ENCODE results near the gene UBE4A. TPM values are rescaled to one million over a fixed set of nuclear protein-coding genes. Genes with fewer than 3 reads are reported as not detected.

The UBE4A gene
- total RNA-seq, 1 donor from 2014 or later, result 49.2 TPM

GRCh38 chr11:118379497-118379896 lies 20.1 kb downstream of the UBE4A start:
- Mint-ChIP-seq H3K27ac (no peak overlapping the region), H3K9me3 (ENCODE audit: low read depth) (no peaks in the 10 kb centered on the region), H3K4me3 (ENCODE audit: low read depth) (no peak overlapping the region), H3K36me3 (ENCODE audit: insufficient read depth) (peaks cover 26% of the 10 kb centered on the region), H3K27me3 (no peaks in the 10 kb centered on the region), H3K4me1 (ENCODE audit: low read depth) (peaks cover 2% of the 10 kb centered on the region)
- DNase-seq (ENCODE audit: low spot score, unreplicated experiment), result no peak
- no peak for TF ChIP-seq CTCF (IDR thresholded peaks at IDR 0.05; ENCODE audit: unreplicated experiment)

- Mint-ChIP-seq H3K4me1 (ENCODE audit: low read depth) (peaks cover 2% of the 10 kb centered on the region), H3K27ac (no peak overlapping the region), H3K4me3 (ENCODE audit: low read depth) (no peak overlapping the region), H3K9me3 (ENCODE audit: low read depth) (no peaks in the 10 kb centered on the region), H3K36me3 (ENCODE audit: insufficient read depth) (peaks cover 30% of the 10 kb centered on the region), H3K27me3 (no peaks in the 10 kb centered on the region)
- DNase-seq (ENCODE audit: low spot score, unreplicated experiment), result no peak
- no peak for TF ChIP-seq CTCF (IDR thresholded peaks at IDR 0.05; ENCODE audit: unreplicated experiment)
Measured at GRCh38 chr11:118380571-118380970, 21.2 kb downstream of the UBE4A start.

- peaks cover 28% of the 10 kb centered on the region for H3K36me3 Mint-ChIP-seq (ENCODE audit: insufficient read depth)
- no peak overlapping the region for H3K4me3 Mint-ChIP-seq (ENCODE audit: low read depth)
- H3K4me1 Mint-ChIP-seq (ENCODE audit: low read depth), result peaks cover 2% of the 10 kb centered on the region
- no peak for DNase-seq (ENCODE audit: low spot score, unreplicated experiment)
- H3K27ac Mint-ChIP-seq, result no peak overlapping the region
- H3K27me3 Mint-ChIP-seq, result no peaks in the 10 kb centered on the region
- no peaks in the 10 kb centered on the region for H3K9me3 Mint-ChIP-seq (ENCODE audit: low read depth)
- TF ChIP-seq CTCF (IDR thresholded peaks at IDR 0.05; ENCODE audit: unreplicated experiment), result no peak
Measured at GRCh38 chr11:118382954-118383353, 23.6 kb downstream of the UBE4A start.

GRCh38 chr11:118383657-118384056 lies 24.3 kb downstream of the UBE4A start:
- Mint-ChIP-seq H3K27ac (no peak overlapping the region), H3K9me3 (ENCODE audit: low read depth) (no peaks in the 10 kb centered on the region), H3K36me3 (ENCODE audit: insufficient read depth) (peaks cover 28% of the 10 kb centered on the region), H3K27me3 (no peaks in the 10 kb centered on the region), H3K4me3 (ENCODE audit: low read depth) (no peak overlapping the region), H3K4me1 (ENCODE audit: low read depth) (peaks cover 2% of the 10 kb centered on the region)
- TF ChIP-seq CTCF (IDR thresholded peaks at IDR 0.05; ENCODE audit: unreplicated experiment), result no peak
- no peak for DNase-seq (ENCODE audit: low spot score, unreplicated experiment)

GRCh38 chr11:118396097-118396501 lies 36.7 kb downstream of the UBE4A start:
- no peaks in the 10 kb centered on the region for H3K9me3 Mint-ChIP-seq (ENCODE audit: low read depth)
- peaks cover 3% of the 10 kb centered on the region for H3K4me1 Mint-ChIP-seq (ENCODE audit: low read depth)
- H3K36me3 Mint-ChIP-seq (ENCODE audit: insufficient read depth), result peaks cover 12% of the 10 kb centered on the region
- H3K4me3 Mint-ChIP-seq (ENCODE audit: low read depth), result no peak overlapping the region
- H3K27me3 Mint-ChIP-seq, result no peaks in the 10 kb centered on the region
- no peak for TF ChIP-seq CTCF (IDR thresholded peaks at IDR 0.05; ENCODE audit: unreplicated experiment)
- no peak overlapping the region for H3K27ac Mint-ChIP-seq
- no peak for DNase-seq (ENCODE audit: low spot score, unreplicated experiment)
